GM18868 (cell line): ENCODE data around the gene ASPRV1.

Experiments used
- ATAC-seq: cut with Tn5 transposase; IDR thresholded peaks from one replicate; pipeline ENCODE4 v1.9.1; 2021; ENCODE audit warnings: mild to moderate bottlenecking, moderate library complexity; ENCODE audit not compliant: unreplicated experiment

ASPRV1 gene

DNA sequence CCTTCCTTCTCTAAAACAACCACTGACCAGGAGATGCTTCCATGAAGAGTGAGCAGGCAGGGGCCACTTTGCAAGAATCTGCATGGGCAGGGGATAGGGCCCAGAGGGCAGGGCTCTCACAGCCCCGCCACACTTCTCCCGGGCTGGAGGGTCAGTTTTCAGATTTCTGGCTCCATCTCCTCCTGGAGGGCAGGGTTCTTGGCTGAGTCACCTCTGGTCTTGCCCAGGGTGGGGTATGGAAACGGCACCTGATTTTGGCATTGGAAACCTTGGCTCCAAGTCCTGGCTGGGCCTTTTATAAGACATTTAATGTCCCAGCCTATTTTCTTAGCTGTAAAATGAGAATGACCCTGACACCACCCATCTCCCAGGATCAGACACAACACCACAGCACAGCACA, 27.6 kb upstream of the ASPRV1 start:
- ATAC-seq: no peak

DNA sequence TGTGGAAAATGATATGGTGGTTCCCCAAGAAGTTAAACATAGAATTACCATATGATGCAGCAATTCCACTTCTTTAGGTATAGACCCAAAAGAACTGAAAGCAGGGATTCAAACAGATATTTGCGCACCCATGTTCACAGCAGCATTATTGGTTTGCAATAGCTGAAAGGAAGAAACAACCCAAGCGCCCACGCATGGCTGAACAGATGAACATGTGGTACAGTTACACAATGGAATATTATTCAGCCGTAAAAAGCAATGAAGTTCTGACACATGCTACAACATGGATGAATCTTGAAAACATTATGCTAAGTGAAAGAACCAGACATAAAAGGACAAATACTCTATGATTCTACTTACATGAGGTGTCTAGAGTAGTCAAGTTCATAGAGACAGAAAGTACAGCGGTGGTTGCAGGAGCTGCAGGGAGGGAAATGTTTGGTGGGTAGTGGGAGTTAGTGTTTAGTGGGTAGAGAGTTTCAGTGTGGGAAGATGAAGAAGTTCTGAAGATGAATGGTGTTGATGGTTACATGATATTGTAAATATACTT, 26.7 kb upstream of the ASPRV1 start:
- no peak for ATAC-seq

DNA sequence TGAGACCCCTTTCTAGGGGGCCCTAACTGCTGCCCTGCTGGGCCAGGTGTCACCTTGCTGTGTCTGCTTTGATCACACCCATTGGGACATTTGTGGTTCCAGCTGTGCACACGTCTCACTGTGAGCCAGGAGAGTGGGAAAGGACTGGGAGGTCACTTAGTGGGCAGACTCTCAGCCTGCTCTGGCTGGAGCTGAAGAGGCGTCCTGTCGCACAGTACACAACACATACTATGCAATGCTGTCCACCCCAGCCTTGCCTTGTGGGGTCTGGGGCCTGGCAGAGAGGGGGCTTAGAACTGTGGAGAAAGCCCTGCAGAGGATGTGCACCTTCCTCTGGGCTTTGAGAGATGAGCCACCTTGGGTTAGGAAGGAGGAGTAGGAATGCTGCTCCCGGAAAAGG, 25.3 kb upstream of the ASPRV1 start:
- no peak for ATAC-seq

DNA sequence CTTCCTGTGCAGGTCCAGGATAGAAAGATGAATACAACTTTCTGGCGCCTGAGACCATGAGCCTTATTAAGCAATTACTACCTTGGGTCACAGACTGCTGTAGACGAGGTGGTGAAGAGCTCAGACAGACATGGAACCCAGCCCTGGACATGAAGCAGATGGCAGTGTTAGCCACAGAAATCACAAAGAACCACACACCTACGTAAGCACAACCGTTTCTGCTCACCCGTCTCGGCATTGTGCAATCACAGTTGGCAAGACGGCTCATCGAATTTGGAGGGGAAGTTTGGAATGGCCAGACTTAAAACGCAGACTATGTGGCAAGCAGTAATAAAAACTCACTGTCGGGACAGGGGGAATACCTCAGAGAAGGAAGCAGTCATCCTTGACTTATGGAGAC, 24.3 kb upstream of the ASPRV1 start:
- no peak for ATAC-seq

DNA sequence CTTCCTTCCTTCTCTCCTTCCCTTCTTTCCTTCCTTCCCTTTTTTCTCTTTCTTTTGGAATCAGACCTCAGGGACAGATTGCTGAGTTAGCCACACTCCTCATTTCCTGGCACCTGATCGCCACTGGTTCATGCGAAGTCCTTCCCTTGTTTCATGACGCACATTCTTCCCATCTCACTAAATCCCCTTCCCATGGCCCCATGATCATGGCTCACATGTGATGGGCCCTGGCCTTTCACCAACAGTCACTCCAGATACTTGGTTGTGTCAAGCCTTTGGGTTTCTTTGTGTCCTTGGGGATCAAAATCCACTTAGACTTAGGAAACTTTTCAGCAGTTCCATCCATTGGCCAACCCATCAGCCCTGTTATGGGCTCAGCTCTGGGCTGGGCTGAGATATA, 23.8 kb upstream of the ASPRV1 start:
- ATAC-seq: no peak

DNA sequence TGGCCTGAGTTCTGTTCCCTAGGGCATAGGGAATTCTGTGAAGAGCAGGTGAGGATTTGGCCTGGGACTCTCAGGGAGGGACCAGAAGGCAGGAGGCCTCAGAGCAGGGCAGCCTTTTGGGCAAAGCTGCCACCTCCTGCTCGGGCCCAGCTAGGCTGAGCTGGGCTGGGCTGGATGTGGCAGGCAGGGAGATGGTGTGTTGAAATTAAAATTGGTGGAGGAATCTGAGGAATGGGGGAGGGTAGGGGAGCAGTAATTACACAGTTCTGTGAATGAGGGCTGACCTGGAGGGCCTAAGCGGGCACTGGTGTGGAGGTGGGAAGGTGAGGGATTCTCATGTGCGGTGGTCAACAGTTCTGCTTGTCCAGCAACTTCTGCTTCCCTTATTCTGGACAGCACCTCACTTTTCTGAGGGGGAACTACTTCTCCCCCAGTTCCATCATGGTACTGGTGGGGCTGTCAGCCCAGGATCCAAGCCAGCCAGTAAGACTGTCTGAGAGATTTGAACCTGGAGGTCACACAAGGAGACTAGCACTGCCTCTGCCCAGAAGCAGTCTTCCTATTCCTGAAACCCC, 22.0 kb upstream of the ASPRV1 start:
- ATAC-seq: no peak

DNA sequence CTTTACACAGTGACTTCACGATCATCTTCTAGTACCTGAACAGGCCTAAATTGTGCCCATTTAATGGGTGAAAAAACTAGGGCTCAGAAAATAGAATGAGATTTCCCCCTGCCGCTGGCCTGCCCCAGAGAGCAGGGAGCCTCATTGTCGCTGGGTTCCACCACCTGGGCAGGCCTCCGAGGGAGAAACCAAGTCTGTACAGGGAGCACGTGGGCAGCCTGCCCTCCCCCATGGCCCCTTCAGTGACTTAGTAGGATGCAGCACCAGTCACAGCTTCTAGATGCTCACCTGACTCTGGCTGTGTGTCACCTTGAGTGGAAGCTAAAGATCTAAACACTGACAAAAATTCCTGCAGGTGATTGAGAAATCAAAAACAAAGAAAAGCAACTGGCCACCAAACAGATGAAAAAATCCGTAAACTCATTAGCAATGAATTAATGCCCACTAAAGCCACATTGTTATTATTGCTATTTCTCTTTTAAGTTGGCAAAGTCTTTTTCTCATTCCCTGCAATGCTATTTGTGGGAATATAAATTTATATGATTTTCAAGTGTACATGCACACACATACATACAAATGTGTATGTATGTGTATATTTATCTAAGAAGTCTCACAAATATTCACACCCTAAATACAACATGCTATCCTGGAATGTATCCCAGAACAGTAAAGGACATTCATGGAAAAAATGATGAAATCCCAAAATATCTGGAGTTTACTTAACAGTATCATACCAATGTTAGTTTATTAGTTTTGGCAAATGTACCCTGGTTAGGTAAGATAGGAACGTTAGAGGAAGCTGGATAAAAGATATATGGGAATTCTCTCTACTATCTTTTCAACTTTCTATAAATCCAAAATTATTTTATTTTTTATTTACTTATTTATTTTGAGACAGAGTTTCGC, 18.7 kb upstream of the ASPRV1 start:
- no peak for ATAC-seq

DNA sequence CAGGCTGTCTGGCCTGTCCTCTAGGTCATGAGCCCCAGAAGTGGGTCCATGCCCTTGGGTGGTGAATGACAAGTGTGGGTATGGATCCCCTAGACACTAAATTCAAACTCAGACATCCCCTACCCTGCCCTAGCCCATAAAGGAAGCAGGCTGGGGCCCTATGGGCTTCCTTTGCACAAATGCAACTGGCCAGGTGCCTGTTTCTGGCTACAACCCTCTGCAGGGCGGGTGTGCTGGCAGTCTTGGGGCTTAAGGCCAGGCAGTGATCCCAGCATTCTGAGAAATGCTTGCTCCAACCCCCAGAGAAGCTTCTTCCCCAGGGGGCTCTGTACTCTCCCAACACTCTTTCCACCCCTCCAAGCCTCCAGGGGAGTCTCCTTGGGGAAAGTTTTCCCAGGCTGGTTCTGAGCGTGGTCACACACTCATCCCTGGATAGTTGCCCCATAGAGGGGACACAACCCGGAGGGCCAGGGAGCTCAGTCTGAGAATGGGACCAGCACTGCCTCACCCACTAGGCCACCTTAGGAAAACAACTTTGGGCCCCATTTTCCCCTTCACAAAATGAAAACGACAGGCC, 16.6 kb upstream of the ASPRV1 start:
- ATAC-seq: no peak

DNA sequence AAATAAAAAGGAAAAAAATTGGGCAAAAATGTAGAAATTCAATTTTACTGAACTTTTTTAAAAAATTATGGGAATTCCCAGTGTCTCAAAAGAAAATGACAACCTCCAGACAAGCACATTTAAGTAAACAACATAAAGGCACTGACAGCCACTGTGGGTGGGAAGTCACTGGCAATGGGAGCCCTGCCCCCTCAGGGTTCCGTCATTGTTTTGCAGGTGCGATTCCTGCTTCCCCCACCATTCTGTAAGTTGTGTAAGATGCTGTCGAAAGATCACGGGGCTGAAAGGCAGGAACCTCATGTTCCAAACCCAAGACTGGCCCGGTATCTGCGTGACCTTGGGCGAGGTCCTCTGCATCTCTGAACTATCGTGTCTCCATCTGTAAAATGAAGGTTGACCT, 15.8 kb upstream of the ASPRV1 start:
- ATAC-seq: no peak

DNA sequence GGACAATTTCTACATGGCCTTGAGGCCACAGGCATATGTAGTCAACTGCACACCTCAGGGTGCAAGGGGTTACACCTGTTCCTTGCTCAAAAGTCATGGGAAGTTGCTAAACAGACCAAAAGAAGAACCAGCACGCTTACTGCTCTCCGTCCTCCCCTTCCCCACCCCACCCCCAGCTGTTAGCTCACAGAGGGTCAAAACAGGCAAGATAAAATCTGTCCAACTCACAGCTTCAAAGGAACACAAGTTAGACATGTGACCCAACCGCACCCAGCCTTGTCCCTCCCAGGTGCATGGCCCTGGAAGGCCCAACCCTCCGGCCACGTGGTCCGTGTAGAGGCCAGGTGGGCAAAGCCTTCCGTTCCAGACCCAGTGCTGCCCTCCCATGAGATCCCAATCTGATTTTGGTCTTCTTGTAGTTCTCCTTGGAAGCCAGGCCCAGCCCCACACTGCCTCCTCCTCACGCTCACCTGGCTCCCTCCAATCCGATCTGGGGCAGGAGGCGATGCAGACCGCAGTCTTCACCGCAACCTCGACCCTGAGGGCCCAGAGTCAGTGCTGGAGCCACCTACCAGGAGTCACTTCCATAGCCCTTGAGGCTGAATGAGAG, 14.5 kb upstream of the ASPRV1 start:
- ATAC-seq: no peak

DNA sequence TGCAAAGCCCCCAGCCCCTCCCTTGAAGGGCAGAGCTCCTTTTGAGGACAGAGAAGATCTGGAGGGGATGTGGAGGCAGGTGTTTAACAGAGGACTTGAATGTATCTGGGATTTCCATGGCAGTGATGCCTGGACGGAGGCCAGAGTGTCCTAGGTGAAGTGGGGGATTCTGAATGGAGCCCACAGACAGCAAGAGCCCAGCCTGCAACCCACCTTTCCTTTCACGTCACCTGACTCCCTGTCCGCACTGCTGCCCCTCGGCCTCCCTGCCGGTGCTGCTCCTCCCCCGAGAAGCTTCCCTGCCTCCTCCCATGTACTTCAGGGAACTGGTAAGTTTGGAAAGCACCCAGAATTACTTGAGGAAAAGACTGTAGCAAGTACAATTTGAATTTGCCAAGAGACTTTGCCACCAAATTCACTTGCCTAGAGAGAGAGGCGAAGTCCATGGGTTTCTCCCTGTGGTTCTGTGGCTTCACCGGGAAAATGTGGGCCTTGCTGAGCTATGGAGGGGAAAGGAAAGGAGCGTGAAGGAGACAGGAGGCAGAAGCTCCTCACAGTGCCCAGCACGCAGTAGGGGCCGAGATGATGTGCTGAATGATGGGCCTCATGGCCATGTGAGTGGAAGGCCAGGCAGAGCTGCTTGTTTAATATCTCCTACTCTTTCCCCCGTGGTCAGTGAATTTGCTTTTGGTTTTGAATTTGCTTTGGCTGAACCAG, 13.9 kb upstream of the ASPRV1 start:
- ATAC-seq: no peak

DNA sequence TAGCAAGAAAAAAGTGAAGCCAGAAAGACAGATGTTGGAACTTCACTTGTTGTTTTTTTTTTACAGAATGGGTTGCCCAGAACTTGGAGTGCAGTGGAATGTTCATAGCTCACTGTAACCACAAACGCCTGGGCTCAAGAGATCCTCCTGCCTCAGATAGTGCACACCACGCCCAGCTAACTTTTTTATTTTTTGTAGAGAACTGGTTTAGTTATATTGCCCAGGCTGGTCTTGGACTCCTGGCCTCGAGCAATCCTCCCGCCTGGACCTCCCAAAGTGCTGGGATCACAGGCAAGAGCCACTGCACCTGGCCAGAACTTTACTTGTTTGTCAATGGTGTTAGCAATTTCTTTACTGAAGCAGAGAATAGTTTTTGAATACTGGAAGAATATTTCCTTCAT, 11.9 kb upstream of the ASPRV1 start:
- ATAC-seq: no peak

DNA sequence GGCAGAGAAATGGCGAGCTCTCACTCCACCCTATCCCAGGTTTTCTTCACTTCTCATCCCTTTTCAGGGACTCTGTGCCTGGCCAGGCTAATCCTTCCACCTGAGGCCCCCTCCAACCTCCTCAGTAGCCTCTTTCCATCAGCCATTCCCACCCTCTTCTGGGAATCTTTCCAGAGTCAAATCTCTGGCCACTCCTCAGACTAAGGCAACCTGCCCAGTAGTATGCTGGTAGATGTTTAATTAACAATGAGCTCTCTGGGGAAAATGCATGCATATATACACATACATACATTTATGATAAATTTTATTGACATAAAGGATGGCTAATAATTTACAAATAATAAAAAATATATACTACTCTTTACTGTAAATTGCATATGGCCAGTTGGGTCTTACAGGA, 11.4 kb upstream of the ASPRV1 start:
- ATAC-seq: no peak

DNA sequence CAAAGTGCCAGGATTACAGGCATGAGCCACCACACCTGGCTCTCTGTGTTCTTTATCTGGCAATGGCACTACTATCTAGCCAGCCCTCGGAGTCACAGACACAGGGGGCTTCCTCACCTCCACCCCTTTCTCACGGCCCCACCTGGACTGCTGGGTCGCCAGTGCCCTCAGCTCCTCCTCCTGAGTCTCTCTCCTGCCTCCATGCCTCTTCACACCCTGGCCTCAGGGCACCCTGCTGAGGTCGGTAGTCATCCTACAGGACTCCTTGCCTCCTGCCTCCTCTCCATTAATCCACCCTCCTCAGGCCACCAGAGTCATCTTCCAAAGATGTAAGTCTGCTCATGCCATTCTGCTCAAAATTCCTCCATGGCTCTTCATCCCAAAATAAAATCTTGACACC, 8.6 kb upstream of the ASPRV1 start:
- no peak for ATAC-seq

DNA sequence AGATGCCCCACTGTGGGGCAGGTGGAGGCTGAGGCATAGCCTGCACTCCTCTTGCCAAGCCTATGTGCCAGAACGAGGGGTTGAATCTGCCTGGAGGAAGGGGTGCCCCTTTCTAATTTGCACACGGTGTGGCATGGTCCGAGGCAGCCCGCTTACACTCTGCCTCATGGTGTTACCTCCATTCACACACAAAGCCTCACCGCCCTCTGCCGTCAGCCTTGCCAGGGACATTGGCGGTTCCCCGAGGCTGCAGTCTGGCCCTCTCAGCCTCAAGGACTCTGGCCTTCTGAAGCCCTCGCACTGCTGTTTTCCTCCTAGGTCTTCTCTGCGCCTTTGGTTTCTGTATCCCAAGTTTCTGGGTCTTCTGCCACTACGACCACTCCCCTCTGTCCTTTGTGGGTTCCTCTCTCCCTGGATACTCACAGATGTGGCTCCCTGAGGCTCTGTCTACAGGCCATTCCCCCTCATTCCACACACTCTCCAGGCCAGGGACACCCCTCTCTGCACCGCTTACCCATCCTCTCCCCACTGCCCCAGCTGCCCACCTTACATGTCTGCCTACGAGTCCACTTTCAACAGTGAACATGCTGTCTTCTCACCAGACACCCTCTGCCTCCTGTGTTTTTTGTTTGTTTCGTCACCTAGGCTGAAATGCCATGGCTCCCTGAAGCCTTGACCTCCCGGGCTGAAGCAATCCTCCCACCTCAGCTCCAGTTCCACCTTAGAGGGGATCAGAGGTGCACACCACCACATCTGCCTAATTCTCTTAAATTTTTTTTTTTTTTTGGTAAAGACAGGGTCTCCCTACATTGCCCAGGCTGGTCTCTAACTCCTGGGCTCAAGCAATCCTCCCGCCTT, 7.9 kb upstream of the ASPRV1 start:
- ATAC-seq: no peak

DNA sequence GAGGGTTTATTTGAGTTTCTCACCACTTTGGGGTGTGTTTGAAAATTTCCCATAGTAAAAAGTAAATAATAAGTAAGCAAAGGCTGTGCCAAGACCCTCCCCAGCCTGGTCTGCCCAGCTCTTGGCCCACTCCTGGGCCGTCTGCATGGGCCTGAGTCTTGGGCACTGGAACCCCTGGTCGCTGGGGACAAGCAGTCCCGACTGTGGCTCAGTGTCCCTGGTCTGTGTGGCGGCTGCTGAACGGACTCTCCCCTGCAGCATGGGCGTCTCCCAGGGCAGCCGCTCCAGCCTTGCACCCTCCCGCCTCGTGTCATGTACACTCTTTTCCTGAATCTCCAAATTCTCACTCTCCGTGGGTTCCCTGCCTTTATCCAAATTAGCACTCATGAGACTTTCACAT, 7.2 kb upstream of the ASPRV1 start:
- no peak for ATAC-seq

DNA sequence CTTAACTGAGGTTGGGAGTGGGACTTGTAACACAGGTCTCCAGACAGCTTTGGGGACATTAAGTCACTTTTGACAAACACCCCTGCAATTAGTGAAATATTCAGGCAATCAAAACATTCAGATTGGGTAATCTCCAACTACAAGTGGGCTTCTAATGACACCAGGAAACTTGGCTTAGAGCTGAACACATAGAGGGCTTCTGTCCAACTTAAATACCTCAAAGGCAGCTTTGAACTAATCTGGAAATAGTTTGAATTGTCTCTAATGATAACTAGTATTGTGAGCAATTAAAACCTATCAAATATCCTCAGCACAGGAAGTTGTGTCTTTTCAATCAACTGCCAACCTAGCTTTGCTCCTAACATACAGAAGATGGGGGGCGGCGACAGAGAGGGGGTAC, 5.1 kb upstream of the ASPRV1 start:
- ATAC-seq: no peak

DNA sequence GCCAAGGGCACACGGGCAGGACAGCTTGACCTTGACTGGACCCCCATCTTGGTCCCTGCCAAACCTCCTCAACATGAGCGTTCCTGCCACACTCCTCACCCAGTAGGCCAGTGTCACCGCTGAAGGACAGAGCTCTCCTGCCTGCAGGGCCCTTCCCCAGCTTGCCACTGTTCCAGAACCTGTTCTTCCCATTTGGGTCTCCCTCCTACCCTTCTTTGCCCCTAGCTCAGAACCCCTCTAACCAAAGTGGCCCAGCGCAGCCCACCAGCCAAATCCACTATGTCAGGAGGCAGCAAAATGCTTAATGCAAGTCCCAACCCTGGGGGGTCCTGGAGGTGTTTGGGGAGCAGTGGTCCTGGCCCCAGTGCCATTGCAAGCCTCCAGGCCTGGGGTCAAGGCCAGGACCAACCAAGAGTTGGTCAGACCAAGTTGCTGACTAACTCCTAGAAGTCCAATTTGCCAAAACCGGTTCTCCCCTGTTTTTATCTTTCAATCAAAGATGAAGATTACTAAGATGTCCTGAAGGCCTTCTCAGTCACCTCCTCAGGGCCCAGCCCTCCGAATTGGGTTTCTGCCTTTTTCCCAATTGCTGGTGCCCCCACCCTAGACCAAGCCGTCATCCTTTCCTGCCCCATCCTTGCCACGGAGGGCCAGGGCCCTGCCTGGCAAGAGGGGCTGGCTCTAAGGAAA, 4.5 kb upstream of the ASPRV1 start:
- no peak for ATAC-seq

DNA sequence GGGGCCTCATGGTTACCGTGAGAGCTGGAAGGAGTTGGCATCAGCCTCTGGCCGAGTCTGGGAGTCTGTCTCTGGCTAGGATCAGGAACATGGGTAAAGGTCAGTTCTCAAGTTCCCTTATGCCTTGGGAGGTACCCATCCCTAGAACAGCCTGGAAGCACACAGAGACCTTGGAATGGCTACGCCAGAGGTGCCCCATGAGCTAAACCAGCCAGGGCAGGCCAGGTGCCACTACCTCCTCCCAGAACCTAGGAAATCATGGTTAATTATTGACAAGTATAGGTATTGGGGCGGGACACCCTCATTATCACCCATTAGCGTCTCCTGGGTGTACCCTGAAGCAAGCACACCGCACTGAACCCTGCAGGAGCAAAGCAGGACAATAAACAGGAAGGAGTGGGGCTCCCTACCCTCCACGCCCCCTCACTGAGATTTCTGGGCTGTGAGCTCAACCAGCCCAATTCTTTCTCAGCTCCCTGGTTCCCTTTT, 3.0 kb upstream of the ASPRV1 start:
- ATAC-seq: no peak
